B cell (primary cell): ENCODE measurements around the gene FIGNL2.

ENCODE experiments used
- EZH2 ChIP-seq: IDR thresholded peaks from 2 replicates; pipeline ENCODE4 v1.6.1; 2012; ENCODE audit warnings: borderline replicate concordance, low read depth, mild to moderate bottlenecking, moderate library complexity, low read length; ENCODE audit not compliant: insufficient read depth, poor library complexity, severe bottlenecking
- TF ChIP-seq, protein P1 (sequence below): fragments of 200-600 bp; IDR thresholded peaks from one replicate; pipeline ENCODE4 v1.8.0; 2022; ENCODE audit warnings: antibody characterized with exemption, mild to moderate bottlenecking

DNA sequence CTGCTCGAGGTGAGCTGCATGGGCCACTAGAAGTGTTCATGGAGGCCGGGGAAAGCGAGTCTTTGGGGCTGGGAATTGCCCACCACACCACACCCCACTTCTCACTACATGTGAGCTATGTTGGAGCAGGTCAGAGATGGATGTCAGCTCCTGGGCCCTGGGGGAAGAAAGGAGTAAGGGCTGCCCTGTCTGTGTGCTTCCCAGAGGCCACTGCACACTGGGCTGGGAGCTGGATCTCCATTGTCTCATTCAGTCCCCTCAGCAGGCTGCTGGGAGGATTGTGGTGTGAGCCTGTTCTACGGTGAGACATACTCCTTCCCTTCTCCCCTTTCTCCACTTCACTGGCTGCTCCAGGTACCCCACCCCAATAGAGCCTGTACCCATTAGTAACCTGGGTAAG, 10.5 kb downstream of the FIGNL2 start:
- TF ChIP-seq, protein P1, sequence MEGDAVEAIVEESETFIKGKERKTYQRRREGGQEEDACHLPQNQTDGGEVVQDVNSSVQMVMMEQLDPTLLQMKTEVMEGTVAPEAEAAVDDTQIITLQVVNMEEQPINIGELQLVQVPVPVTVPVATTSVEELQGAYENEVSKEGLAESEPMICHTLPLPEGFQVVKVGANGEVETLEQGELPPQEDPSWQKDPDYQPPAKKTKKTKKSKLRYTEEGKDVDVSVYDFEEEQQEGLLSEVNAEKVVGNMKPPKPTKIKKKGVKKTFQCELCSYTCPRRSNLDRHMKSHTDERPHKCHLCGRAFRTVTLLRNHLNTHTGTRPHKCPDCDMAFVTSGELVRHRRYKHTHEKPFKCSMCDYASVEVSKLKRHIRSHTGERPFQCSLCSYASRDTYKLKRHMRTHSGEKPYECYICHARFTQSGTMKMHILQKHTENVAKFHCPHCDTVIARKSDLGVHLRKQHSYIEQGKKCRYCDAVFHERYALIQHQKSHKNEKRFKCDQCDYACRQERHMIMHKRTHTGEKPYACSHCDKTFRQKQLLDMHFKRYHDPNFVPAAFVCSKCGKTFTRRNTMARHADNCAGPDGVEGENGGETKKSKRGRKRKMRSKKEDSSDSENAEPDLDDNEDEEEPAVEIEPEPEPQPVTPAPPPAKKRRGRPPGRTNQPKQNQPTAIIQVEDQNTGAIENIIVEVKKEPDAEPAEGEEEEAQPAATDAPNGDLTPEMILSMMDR = no peak
- TF ChIP-seq EZH2 = no peak
